ENCODE results near the gene SCAPER. TPM values are rescaled to one million over a fixed set of nuclear protein-coding genes. Genes with fewer than 3 reads are reported as not detected.
"Not testable (repeated sequence)": the region's sequence is repeated elsewhere in the genome, so short reads cannot be mapped to it uniquely, and the experiment has no call there.

The SCAPER gene
- polyA plus RNA-seq, 2 of the 4 experiments (the other 2 are of a cell fraction): 4.9 to 5.5 TPM

DNA sequence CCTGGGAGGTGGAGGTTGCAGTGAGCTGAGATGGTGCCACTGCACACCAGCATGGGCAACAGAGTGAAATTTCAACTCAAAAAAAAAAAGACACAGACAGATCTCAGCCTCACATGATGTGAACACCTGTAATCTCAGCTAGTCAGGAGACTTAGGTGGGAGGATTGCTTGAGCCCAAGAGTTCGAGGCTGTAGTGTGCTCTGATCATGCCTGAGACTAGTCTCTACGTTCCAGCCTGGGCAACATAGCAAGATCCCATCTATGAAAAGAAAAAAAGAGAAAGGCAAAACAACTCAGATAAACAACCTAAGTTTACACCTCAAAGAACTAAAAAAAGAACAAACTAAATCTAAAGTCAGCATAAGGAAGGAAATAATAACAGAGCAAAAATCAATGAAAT, 11.0 kb downstream of the SCAPER start:
- ChIA-PET POLR2A (no interaction called here), CTCF (interaction anchor here (0.6 kb wide), 2 partner anchors 45 to 54 kb away, joined by 3 read pairs; no protein-coding TSS in a partner anchor)
- FAIRE-seq: no peak
- TF ChIP-seq NR3C1 (IDR thresholded peaks at IDR 0.05) (no peak), CBX8 (IDR thresholded peaks at IDR 0.05) (no peak)
- TF ChIP-seq, protein P1, sequence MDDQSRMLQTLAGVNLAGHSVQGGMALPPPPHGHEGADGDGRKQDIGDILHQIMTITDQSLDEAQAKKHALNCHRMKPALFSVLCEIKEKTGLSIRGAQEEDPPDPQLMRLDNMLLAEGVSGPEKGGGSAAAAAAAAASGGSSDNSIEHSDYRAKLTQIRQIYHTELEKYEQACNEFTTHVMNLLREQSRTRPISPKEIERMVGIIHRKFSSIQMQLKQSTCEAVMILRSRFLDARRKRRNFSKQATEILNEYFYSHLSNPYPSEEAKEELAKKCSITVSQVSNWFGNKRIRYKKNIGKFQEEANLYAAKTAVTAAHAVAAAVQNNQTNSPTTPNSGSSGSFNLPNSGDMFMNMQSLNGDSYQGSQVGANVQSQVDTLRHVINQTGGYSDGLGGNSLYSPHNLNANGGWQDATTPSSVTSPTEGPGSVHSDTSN (IDR thresholded peaks at IDR 0.05): no peak
- TF ChIP-seq, protein P2, sequence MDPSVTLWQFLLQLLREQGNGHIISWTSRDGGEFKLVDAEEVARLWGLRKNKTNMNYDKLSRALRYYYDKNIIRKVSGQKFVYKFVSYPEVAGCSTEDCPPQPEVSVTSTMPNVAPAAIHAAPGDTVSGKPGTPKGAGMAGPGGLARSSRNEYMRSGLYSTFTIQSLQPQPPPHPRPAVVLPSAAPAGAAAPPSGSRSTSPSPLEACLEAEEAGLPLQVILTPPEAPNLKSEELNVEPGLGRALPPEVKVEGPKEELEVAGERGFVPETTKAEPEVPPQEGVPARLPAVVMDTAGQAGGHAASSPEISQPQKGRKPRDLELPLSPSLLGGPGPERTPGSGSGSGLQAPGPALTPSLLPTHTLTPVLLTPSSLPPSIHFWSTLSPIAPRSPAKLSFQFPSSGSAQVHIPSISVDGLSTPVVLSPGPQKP (IDR thresholded peaks at IDR 0.05; ENCODE audit: low read depth, low read length): no peak
- TF ChIP-seq, protein P3, sequence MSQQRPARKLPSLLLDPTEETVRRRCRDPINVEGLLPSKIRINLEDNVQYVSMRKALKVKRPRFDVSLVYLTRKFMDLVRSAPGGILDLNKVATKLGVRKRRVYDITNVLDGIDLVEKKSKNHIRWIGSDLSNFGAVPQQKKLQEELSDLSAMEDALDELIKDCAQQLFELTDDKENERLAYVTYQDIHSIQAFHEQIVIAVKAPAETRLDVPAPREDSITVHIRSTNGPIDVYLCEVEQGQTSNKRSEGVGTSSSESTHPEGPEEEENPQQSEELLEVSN (IDR thresholded peaks at IDR 0.05; ENCODE audit: borderline replicate concordance, low read depth): no peak
- no peak for ATAC-seq
- 93% methylated on average over 2 of the region's 2 CpGs for WGBS (ENCODE audit: missing lambda C conversion rate)
- no peak for DNase-seq (ENCODE audit: low read depth in 1 of 2, low spot score in 1 of 2)
- Histone ChIP-seq H3K27ac (no peak overlapping the region), H3K4me1 (no peaks in the 10 kb centered on the region), H3K4me3 (no peak overlapping the region), H3K9me3 (no peaks in the 10 kb centered on the region), H3K4me2 (no peak overlapping the region)

DNA sequence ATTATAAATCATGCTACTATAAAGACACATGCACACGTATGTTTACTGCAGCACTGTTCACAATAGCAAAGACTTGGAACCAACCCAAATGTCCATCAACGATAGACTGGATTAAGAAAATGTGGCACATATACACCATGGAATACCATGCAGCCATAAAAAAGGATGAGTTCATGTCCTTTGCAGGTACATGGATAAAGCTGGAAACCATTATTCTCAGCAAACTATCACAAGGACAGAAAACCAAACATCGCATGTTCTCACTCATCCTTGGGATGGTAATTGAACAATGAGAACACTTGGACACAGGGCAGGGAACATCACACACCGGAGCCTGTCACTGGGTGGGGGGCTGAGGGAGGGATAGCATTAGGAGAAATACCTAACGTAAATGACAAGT, 12.3 kb downstream of the SCAPER start:
- DNase-seq (ENCODE audit: low read depth in 1 of 2, low spot score in 1 of 2); ATAC-seq; H3K4me2 ChIP-seq; H3K27ac ChIP-seq; H3K4me3 ChIP-seq; FAIRE-seq; H3K9me3 ChIP-seq; H3K4me1 ChIP-seq; POLR2A ChIA-PET: not testable (repeated sequence)
- WGBS (ENCODE audit: missing lambda C conversion rate): 93% methylated on average over 5 of the region's 5 CpGs
- CTCF ChIA-PET: interaction anchor here (1.2 kb wide), 1 partner anchor 24 kb away, joined by 3 read pairs; no protein-coding TSS in a partner anchor

DNA sequence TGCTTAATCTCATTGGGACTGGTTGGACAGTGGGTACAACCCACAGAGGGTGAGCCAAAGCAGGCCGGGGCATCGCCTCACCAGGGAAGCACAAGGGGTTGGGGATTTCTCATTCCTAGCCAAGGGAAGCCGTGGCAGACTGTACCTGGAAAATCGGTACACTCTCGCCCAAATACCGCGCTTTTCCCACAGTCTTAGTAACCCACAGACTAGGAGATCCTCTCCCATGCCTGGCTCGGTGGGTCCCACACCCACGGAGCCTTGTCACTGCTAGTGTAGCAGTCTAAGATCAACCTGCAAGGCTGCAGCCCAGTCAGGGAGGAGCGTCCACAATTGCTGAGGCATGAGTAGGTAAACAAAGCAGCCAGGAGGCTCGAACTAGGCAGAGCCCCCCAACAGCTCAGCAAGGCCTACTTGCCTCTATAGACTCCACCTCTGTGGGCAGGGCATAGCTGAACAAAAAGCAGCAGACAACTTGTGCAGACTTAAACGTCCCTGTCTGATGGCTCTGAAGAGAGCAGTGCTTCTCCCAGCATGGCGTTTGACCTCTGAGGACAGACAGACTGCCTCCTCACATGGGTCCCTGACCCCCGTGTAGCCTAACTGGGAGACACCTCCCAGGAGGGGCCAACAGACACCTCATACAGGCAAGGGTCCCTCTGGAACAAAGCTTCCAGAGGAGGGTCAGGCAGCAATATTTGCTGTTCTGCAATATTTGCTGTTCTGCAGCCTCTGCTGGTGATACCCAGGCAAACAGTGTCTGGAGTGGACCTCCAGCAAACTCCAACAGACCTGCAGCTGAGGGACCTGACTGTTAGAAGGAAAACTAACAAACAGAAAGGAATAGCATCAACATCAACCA, 17.6 kb downstream of the SCAPER start:
- 85% methylated on average over 14 of the region's 14 CpGs for WGBS (ENCODE audit: missing lambda C conversion rate)
- H3K4me3 ChIP-seq; H3K27ac ChIP-seq; ATAC-seq; H3K4me2 ChIP-seq; CTCF ChIA-PET; POLR2A ChIA-PET; H3K4me1 ChIP-seq; FAIRE-seq; DNase-seq (ENCODE audit: low read depth in 1 of 2, low spot score in 1 of 2); H3K9me3 ChIP-seq: not testable (repeated sequence)

DNA sequence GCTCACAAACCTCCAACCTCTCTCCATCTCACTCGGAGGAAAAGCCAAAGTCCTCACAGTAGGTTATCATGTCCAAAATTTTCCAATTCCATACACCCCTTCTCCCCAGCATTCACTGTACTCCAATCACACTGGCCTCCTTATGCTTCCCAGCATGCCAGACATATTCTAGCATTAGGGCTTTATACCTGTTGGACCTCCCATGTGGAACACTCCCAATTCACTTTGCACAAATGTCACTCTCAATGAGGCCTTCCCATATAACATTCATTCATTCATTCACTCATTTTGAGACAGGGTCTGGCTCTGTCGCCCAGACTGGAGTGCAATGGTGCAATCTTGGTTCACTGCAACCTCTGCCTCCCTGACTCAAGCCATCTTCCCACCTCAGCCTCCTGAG, 19.9 kb downstream of the SCAPER start:
- Histone ChIP-seq H3K4me2 (no peak overlapping the region), H3K4me3 (no peak overlapping the region), H3K9me3 (no peaks in the 10 kb centered on the region), H3K4me1 (no peaks in the 10 kb centered on the region), H3K27ac (no peak overlapping the region)
- WGBS (ENCODE audit: missing lambda C conversion rate): 87% methylated on average over 2 of the region's 2 CpGs
- POLR2A ChIA-PET: no interaction called here
- CTCF ChIA-PET: interaction anchor here (0.9 kb wide), 1 partner anchor 826 kb away, joined by 3 read pairs; no protein-coding TSS in a partner anchor
- ATAC-seq: no peak
- no peak for FAIRE-seq
- DNase-seq (ENCODE audit: low read depth in 1 of 2, low spot score in 1 of 2): no peak
- TF ChIP-seq CBX2 (IDR thresholded peaks at IDR 0.05; ENCODE audit: borderline replicate concordance, low read depth) (no peak), GATA3 (IDR thresholded peaks at IDR 0.05; ENCODE audit: borderline replicate concordance) (no peak), EHMT2 (IDR thresholded peaks at IDR 0.05; ENCODE audit: low read depth) (no peak), KDM5A (IDR thresholded peaks at IDR 0.05) (no peak), MYC (IDR thresholded peaks at IDR 0.05; ENCODE audit: borderline replicate concordance, low read length) (no peak), HOXB13 (CRISPR knock-in tag; IDR thresholded peaks at IDR 0.05; ENCODE audit: low read depth) (no peak), HEYL (CRISPR knock-in tag; IDR thresholded peaks at IDR 0.05) (no peak), ZC3H11A (IDR thresholded peaks at IDR 0.05) (no peak), RFX5 (IDR thresholded peaks at IDR 0.05) (no peak), TFCP2L1 (CRISPR knock-in tag; IDR thresholded peaks at IDR 0.05) (no peak), MAZ (IDR thresholded peaks at IDR 0.05; ENCODE audit: borderline replicate concordance, low read depth, low read length) (no peak), JUN (IDR thresholded peaks at IDR 0.05) (no peak)
- TF ChIP-seq, protein P4, sequence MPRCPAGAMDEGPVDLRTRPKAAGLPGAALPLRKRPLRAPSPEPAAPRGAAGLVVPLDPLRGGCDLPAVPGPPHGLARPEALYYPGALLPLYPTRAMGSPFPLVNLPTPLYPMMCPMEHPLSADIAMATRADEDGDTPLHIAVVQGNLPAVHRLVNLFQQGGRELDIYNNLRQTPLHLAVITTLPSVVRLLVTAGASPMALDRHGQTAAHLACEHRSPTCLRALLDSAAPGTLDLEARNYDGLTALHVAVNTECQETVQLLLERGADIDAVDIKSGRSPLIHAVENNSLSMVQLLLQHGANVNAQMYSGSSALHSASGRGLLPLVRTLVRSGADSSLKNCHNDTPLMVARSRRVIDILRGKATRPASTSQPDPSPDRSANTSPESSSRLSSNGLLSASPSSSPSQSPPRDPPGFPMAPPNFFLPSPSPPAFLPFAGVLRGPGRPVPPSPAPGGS (IDR thresholded peaks at IDR 0.05): no peak
- TF ChIP-seq, protein P5, sequence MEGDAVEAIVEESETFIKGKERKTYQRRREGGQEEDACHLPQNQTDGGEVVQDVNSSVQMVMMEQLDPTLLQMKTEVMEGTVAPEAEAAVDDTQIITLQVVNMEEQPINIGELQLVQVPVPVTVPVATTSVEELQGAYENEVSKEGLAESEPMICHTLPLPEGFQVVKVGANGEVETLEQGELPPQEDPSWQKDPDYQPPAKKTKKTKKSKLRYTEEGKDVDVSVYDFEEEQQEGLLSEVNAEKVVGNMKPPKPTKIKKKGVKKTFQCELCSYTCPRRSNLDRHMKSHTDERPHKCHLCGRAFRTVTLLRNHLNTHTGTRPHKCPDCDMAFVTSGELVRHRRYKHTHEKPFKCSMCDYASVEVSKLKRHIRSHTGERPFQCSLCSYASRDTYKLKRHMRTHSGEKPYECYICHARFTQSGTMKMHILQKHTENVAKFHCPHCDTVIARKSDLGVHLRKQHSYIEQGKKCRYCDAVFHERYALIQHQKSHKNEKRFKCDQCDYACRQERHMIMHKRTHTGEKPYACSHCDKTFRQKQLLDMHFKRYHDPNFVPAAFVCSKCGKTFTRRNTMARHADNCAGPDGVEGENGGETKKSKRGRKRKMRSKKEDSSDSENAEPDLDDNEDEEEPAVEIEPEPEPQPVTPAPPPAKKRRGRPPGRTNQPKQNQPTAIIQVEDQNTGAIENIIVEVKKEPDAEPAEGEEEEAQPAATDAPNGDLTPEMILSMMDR (IDR thresholded peaks at IDR 0.05): no peak
- TF ChIP-seq, protein P6, sequence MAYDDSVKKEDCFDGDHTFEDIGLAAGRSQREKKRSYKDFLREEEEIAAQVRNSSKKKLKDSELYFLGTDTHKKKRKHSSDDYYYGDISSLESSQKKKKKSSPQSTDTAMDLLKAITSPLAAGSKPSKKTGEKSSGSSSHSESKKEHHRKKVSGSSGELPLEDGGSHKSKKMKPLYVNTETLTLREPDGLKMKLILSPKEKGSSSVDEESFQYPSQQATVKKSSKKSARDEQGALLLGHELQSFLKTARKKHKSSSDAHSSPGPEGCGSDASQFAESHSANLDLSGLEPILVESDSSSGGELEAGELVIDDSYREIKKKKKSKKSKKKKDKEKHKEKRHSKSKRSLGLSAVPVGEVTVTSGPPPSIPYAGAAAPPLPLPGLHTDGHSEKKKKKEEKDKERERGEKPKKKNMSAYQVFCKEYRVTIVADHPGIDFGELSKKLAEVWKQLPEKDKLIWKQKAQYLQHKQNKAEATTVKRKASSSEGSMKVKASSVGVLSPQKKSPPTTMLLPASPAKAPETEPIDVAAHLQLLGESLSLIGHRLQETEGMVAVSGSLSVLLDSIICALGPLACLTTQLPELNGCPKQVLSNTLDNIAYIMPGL (CRISPR knock-in tag; IDR thresholded peaks at IDR 0.05; ENCODE audit: borderline replicate concordance): no peak
- TF ChIP-seq, protein P3 (IDR thresholded peaks at IDR 0.05; ENCODE audit: borderline replicate concordance, low read depth): no peak

Measured in A549 (cell line).